A549 (cell line): ENCODE measurements around the gene MAGEB10. TPM values are rescaled to one million over a fixed set of nuclear protein-coding genes. Genes with fewer than 3 reads are reported as not detected.

ENCODE experiments used
- ATAC-seq, 2 experiments: fragments of 200-7000 bp in 1 of 2; fragments of >200 bp in 1 of 2; cut with Nextera tagmentation in 1 of 2; cut with Tn5 transposase in 1 of 2; 3 replicates each; pipeline versions ENCODE4 v1.8.0 to v1.9.1; 2018 to 2020; ENCODE audit warnings: mild to moderate bottlenecking in 1 of 2, moderate library complexity in 1 of 2
- CTCF ChIA-PET: fragments of 300-600 bp; sonication (Branson Sonifier 250); formaldehyde crosslinking; extraction: SDS; loops from one replicate; lab custom pipeline; 2021; ENCODE audit warnings: antibody characterized with exemption, inconsistent platforms; lab: Yijun Ruan, JAX
- POLR2A ChIA-PET: fragments of 350-600 bp; formaldehyde crosslinking; extraction: SDS; loops from one replicate; lab custom pipeline; 2021; ENCODE audit warnings: antibody characterized with exemption, inconsistent platforms; lab: Yijun Ruan, JAX
- DNase-seq, 2 experiments: peaks; one replicate each; pipeline versions ENCODE4 v3.0.0 to v3.0.0-alpha.2; 2011 to 2016; ENCODE audit warnings: low read depth in 1 of 2, low spot score in 1 of 2
- FAIRE-seq: peaks from 2 replicates; lab custom pipeline; 2011; peaks lifted over from hg19 to GRCh38; lab: Jason Lieb, UNC
- H3K27ac ChIP-seq, 2 experiments: fragments of >200 bp; sonication (Bioruptor Twin); formaldehyde crosslinking; 3 replicates each; pipeline ENCODE4 v1.5.1; 2016 to 2017
- H3K4me1 ChIP-seq: fragments of >200 bp; sonication (Bioruptor Twin); formaldehyde crosslinking; 3 replicates; pipeline ENCODE4 v1.6.1; 2016
- H3K4me2 ChIP-seq: fragments of >200 bp; sonication (Bioruptor Twin); formaldehyde crosslinking; 3 replicates; pipeline ENCODE4 v1.6.1; 2016
- H3K4me3 ChIP-seq: fragments of >200 bp; sonication (Bioruptor Twin); formaldehyde crosslinking; 3 replicates; pipeline ENCODE4 v1.5.1; 2016
- H3K9me3 ChIP-seq: fragments of >200 bp; sonication (Bioruptor Twin); formaldehyde crosslinking; 3 replicates; pipeline ENCODE4 v1.6.1; 2016
- CEBPB ChIP-seq, 2 experiments: fragments of >200 bp in 1 of 2; sonication (Bioruptor Twin) in 1 of 2; formaldehyde crosslinking in 1 of 2; IDR thresholded peaks; 2 replicates each; pipeline ENCODE4 v1.6.1; 2012 to 2016
- E2F6 ChIP-seq: IDR thresholded peaks from 2 replicates; pipeline ENCODE4 v1.6.1; 2012; ENCODE audit warnings: low read depth, borderline replicate concordance
- HDAC2 ChIP-seq: fragments of 200-600 bp; sonication (generic); IDR thresholded peaks from 2 replicates; pipeline ENCODE4 v1.6.1; 2016
- HOXB13 ChIP-seq: fragments of 250-450 bp; sonication (Bioruptor Pico); IDR thresholded peaks from 2 replicates; pipeline ENCODE4 v1.5.0; 2020; ENCODE audit warnings: low read depth, mild to moderate bottlenecking, moderate library complexity
- HOXB5 ChIP-seq: fragments of 250-450 bp; sonication (Bioruptor Pico); IDR thresholded peaks from 2 replicates; pipeline ENCODE4 v1.5.0; 2020; ENCODE audit warnings: mild to moderate bottlenecking, moderate library complexity
- KDM5A ChIP-seq: fragments of 200-600 bp; sonication (generic); IDR thresholded peaks from 2 replicates; pipeline ENCODE4 v1.6.1; 2016; ENCODE audit warnings: antibody characterized with exemption, mild to moderate bottlenecking
- MAFK ChIP-seq: fragments of 450-650 bp; IDR thresholded peaks from 2 replicates; pipeline ENCODE4 v1.6.1; 2014; ENCODE audit not compliant: partially characterized antibody
- MAX ChIP-seq: IDR thresholded peaks from 2 replicates; pipeline ENCODE4 v1.6.1; 2012
- NFE2L2 ChIP-seq: fragments of 150-350 bp; conservative IDR thresholded peaks from 2 replicates; pipeline ENCODE4 v1.6.1; 2014; ENCODE audit warnings: low read length
- POLR2A ChIP-seq: IDR thresholded peaks from 2 replicates; pipeline ENCODE4 v1.6.1; 2012; ENCODE audit warnings: mild to moderate bottlenecking, low read length
- POLR2AphosphoS2 ChIP-seq: conservative IDR thresholded peaks from 2 replicates; pipeline ENCODE4 v1.6.1; 2012; ENCODE audit warnings: low read length, improper control_type of control experiment, inconsistent platforms
- RARB ChIP-seq: fragments of 250-450 bp; sonication (Bioruptor Pico); IDR thresholded peaks from 2 replicates; pipeline ENCODE4 v1.8.0; 2021; ENCODE audit warnings: mild to moderate bottlenecking, moderate library complexity
- RFX5 ChIP-seq: fragments of 450-650 bp; IDR thresholded peaks from 2 replicates; pipeline ENCODE4 v1.7.1; 2014; ENCODE audit warnings: antibody characterized with exemption, mild to moderate bottlenecking, moderate library complexity
- RNF2 ChIP-seq: fragments of 200-600 bp; sonication (generic); IDR thresholded peaks from 2 replicates; pipeline ENCODE4 v1.6.1; 2016; ENCODE audit warnings: low read depth, mild to moderate bottlenecking, antibody characterized with exemption, moderate library complexity, borderline replicate concordance
- ZNF302 ChIP-seq: fragments of 250-450 bp; sonication (Bioruptor Pico); IDR thresholded peaks from 2 replicates; pipeline ENCODE4 v1.9.0; 2021; ENCODE audit warnings: inconsistent platforms, mild to moderate bottlenecking, moderate library complexity
- WGBS: methylation state at CpG from one replicate; pipeline ENCODE4 v1.1.6; 2017; ENCODE audit errors: missing lambda C conversion rate; 5-methylcytosine and 5-hydroxymethylcytosine counted together
- polyA plus RNA-seq, 4 experiments: library from polyadenylated mRNA; depleted of rRNA in 3 of 4; stranded (reverse); fragments of >200 nt; fragmentation: RNase III in 1 of 4; extraction: RNeasy Plus Mini Kit Qiagen cat#74134 plus additional on column Dnase treatment in 1 of 4; gene quantifications; 2 replicates in 3 of 4; 3 replicates in 1 of 4; pipeline ENCODE4 v1.2.3, GENCODE V29; 2011 to 2017
- TF ChIP-seq, protein P1 (sequence below): fragments of >200 bp; sonication (Bioruptor Twin); formaldehyde crosslinking; IDR thresholded peaks from 3 replicates; pipeline ENCODE4 v1.5.1; 2016

MAGEB10 gene
- polyA plus RNA-seq, 2 of the 4 experiments (the other 2 are of a cell fraction): not detected

- POLR2A ChIA-PET: no interaction called here
- WGBS: no CpG with 5 or more reads among the region's 3 CpGs
- Histone ChIP-seq H3K4me3 (no peak overlapping the region), H3K9me3 (no peaks in the 10 kb centered on the region), H3K27ac (no peak overlapping the region), H3K4me2 (no peak overlapping the region), H3K4me1 (no peaks in the 10 kb centered on the region)
- CTCF ChIA-PET: no interaction called here
- DNase-seq (no peak), FAIRE-seq (no peak), ATAC-seq (no peak; a peak in 1 of 6 replicates)
- TF ChIP-seq CEBPB (IDR thresholded peaks at IDR 0.05): no peak
- TF ChIP-seq HDAC2: no peak
- TF ChIP-seq RARB (CRISPR knock-in tag): no peak
- no peak for TF ChIP-seq RNF2
- TF ChIP-seq E2F6: no peak
These were observed 33.1 kb downstream of the MAGEB10 start for GRCh38 chrX:27840881-27841280.

DNA sequence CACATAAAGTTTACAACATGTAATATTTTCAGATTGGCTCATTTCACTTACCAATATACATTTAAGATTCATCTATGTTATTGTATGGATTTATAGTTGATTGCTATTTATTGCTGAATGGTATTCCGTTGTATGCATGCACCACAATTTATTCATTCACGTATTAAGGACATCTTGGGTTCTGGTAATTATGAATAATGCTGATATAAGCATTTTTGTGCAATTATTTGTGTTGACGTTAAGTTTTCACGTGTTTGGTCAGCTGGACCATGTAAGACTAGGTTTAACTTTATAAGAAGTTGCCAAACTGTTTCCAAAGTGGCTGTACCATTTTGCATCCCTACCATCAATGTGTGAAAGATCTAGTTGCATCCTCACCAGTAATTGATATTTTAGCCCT lies 35.1 kb downstream of the MAGEB10 start:
- CTCF ChIA-PET: no interaction called here

DNA sequence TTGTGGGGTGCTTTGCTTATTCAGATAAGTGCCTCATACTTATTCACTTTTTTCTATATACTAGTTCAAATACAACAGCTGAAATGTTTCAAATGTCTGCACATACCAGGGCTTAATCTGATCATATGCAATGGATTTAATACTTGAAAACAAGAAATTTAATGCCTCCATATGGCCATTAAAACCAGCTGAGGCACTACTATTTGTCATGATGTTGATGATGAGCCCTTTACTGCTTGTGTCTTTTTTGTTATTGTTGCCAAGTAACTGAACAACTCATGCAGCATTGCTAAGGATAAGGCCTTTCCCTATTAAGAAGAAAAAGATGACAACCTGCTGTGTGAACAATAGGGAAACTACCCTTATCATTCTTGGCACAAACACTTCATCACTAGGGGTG lies 52.5 kb downstream of the MAGEB10 start:
- no peak overlapping the region for H3K27ac ChIP-seq
- CTCF ChIA-PET: no interaction called here
- H3K4me1 ChIP-seq: no peaks in the 10 kb centered on the region
- no peak overlapping the region for H3K4me3 ChIP-seq
- no peak for ATAC-seq
- no peak for TF ChIP-seq HDAC2
- TF ChIP-seq POLR2AphosphoS2: no peak
- no peak for TF ChIP-seq CEBPB (IDR thresholded peaks at IDR 0.05)
- TF ChIP-seq KDM5A: no peak
- no peak for TF ChIP-seq POLR2A
- no peak for TF ChIP-seq RFX5
- no peak for TF ChIP-seq ZNF302 (CRISPR knock-in tag)
- no peaks in the 10 kb centered on the region for H3K9me3 ChIP-seq
- H3K4me2 ChIP-seq: no peak overlapping the region
- no peak for FAIRE-seq
- no peak for DNase-seq
- POLR2A ChIA-PET: no interaction called here

More for the DNA sequence above, 35.1 kb downstream of the MAGEB10 start:
- peak; percentile 39 for FAIRE-seq
- H3K4me2 ChIP-seq: no peak overlapping the region
- TF ChIP-seq NFE2L2 (no peak), MAFK (peak; percentile 95)
- TF ChIP-seq, all 56 proteins: peak for 1
- Histone ChIP-seq H3K9me3 (no peaks in the 10 kb centered on the region), H3K4me1 (no peaks in the 10 kb centered on the region), H3K4me3 (no peak overlapping the region), H3K27ac (no peak overlapping the region)
- POLR2A ChIA-PET: no interaction called here
- ATAC-seq (no peak), DNase-seq (no peak)
- WGBS: 16% methylated on average over 4 of the region's 4 CpGs

DNA sequence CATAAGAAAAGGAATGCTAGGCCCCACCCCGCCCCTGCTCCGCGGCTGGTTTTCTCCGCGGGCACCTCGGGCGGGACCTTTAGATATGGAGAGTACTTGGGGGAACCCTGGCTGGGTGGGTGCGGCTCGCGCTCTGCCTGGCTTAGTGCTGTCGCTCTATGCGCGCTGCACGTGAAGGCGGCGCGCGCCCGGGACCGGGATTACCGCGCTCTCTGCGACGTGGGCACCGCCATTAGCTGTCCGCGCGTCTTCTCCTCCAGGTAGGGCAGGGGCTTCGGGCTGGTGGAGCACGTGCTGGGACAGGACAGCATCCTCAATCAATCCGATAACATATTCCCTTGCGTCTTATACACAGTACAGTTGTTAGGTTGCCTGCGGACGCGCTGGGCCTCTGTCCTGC lies 56.0 kb downstream of the MAGEB10 start:
- ChIA-PET CTCF (no interaction called here), POLR2A (no interaction called here)
- no peak overlapping the region for H3K4me3 ChIP-seq
- H3K27ac ChIP-seq: no peak overlapping the region
- FAIRE-seq (no peak), ATAC-seq (no peak)
- no peaks in the 10 kb centered on the region for H3K4me1 ChIP-seq
- 91% methylated on average over 35 of the region's 35 CpGs for WGBS
- TF ChIP-seq HOXB13 (CRISPR knock-in tag) (no peak), MAX (no peak), HOXB5 (no peak), RARB (CRISPR knock-in tag) (no peak)
- TF ChIP-seq, protein P1, sequence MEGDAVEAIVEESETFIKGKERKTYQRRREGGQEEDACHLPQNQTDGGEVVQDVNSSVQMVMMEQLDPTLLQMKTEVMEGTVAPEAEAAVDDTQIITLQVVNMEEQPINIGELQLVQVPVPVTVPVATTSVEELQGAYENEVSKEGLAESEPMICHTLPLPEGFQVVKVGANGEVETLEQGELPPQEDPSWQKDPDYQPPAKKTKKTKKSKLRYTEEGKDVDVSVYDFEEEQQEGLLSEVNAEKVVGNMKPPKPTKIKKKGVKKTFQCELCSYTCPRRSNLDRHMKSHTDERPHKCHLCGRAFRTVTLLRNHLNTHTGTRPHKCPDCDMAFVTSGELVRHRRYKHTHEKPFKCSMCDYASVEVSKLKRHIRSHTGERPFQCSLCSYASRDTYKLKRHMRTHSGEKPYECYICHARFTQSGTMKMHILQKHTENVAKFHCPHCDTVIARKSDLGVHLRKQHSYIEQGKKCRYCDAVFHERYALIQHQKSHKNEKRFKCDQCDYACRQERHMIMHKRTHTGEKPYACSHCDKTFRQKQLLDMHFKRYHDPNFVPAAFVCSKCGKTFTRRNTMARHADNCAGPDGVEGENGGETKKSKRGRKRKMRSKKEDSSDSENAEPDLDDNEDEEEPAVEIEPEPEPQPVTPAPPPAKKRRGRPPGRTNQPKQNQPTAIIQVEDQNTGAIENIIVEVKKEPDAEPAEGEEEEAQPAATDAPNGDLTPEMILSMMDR: no peak
- TF ChIP-seq, all 56 proteins: peak for 0
- Histone ChIP-seq H3K4me2 (no peak overlapping the region), H3K9me3 (no peaks in the 10 kb centered on the region)
- DNase-seq: no peak

Other genes starting within 250 kb of the MAGEB10 start
- gene DCAF8L2, start 217.6 kb upstream of the MAGEB10 start, polyA plus RNA-seq (2011; rRNA removed): not detected in 2 replicates
- not detected in 3 replicates for gene DCAF8L2, start 217.6 kb upstream of the MAGEB10 start, polyA plus RNA-seq (2017; fragmentation: RNase III; extraction: RNeasy Plus Mini Kit Qiagen cat#74134 plus additional on column Dnase treatment)
- not detected in 2 replicates for gene DCAF8L1, start 173.5 kb downstream of the MAGEB10 start, polyA plus RNA-seq (2011; rRNA removed)
- gene DCAF8L1, start 173.5 kb downstream of the MAGEB10 start, polyA plus RNA-seq (2017; fragmentation: RNase III; extraction: RNeasy Plus Mini Kit Qiagen cat#74134 plus additional on column Dnase treatment): not detected in 3 replicates